H1 (cell line): ENCODE data around the gene DELE1. TPM values are rescaled to one million over a fixed set of nuclear protein-coding genes. Genes with fewer than 3 reads are reported as not detected.

Experiments
- ASH2L ChIP-seq: fragments of 200-600, 300-600 bp; sonication (generic); IDR thresholded peaks from one replicate; pipeline ENCODE4 v1.7.1; 2017; ENCODE audit warnings: low read length
- CBX5 ChIP-seq: fragments of 300-800, 300-1000 bp; sonication (generic); IDR thresholded peaks from 2 replicates; pipeline ENCODE4 v1.7.1; 2016; ENCODE audit warnings: antibody characterized with exemption, low read length, low read depth
- CBX8 ChIP-seq: fragments of 300-800, 300-1000 bp; sonication (generic); IDR thresholded peaks from 2 replicates; pipeline ENCODE4 v1.7.1; 2016; ENCODE audit warnings: low read depth, low read length, borderline replicate concordance
- CEBPB ChIP-seq: IDR thresholded peaks from 2 replicates; pipeline ENCODE4 v1.6.1; 2012; ENCODE audit warnings: low read depth, low read length
- CREB1 ChIP-seq: IDR thresholded peaks from 2 replicates; pipeline ENCODE4 v1.6.1; 2012; ENCODE audit warnings: inconsistent platforms
- CTBP2 ChIP-seq: IDR thresholded peaks from 2 replicates; pipeline ENCODE4 v1.7.0; 2011; ENCODE audit warnings: borderline replicate concordance, mild to moderate bottlenecking, moderate library complexity, mixed read lengths, low read length; ENCODE audit not compliant: insufficient read depth, insufficient read length
- EGR1 ChIP-seq: IDR thresholded peaks from 2 replicates; pipeline ENCODE4 v1.6.1; 2011; ENCODE audit warnings: low read depth, low read length, borderline replicate concordance
- EP300 ChIP-seq, 2 experiments: IDR thresholded peaks; 1 replicate in 1 of 2; 2 replicates in 1 of 2; pipeline ENCODE4 v1.6.1; 2011 to 2012; ENCODE audit warnings: low read depth in 2 of 2, low read length in 2 of 2, mild to moderate bottlenecking in 2 of 2, borderline replicate concordance in 1 of 2, inconsistent platforms in 1 of 2, moderate library complexity in 1 of 2
- FOSL1 ChIP-seq: IDR thresholded peaks from 2 replicates; pipeline ENCODE4 v1.6.1; 2011; ENCODE audit warnings: mild to moderate bottlenecking, low read depth, low read length, moderate library complexity; ENCODE audit not compliant: insufficient read depth
- KDM1A ChIP-seq: fragments of 200-600, 300-600 bp; sonication (generic); IDR thresholded peaks from 2 replicates; pipeline ENCODE4 v1.7.1; 2016; ENCODE audit warnings: mild to moderate bottlenecking, low read length, borderline replicate concordance
- KDM4A ChIP-seq: IDR thresholded peaks from one replicate; pipeline ENCODE4 v1.7.1; 2012; ENCODE audit warnings: low read depth, mild to moderate bottlenecking, moderate library complexity, low read length, inconsistent platforms; ENCODE audit not compliant: severe bottlenecking
- KDM5A ChIP-seq: fragments of 200-600 bp; IDR thresholded peaks from 2 replicates; pipeline ENCODE4 v1.7.1; 2012; ENCODE audit warnings: mild to moderate bottlenecking, low read length, inconsistent platforms, mixed read lengths
- MAFK ChIP-seq: IDR thresholded peaks from 2 replicates; pipeline ENCODE4 v1.6.1; 2012; ENCODE audit warnings: low read depth, mild to moderate bottlenecking, improper control_type of control experiment, low read length
- RAD21 ChIP-seq, 2 experiments: IDR thresholded peaks in 1 of 2; conservative IDR thresholded peaks in 1 of 2; 2 replicates each; pipeline ENCODE4 v1.6.1; 2011; ENCODE audit warnings: low read depth in 2 of 2, low read length in 2 of 2, improper control_type of control experiment in 1 of 2, inconsistent platforms in 1 of 2, mild to moderate bottlenecking in 1 of 2, moderate library complexity in 1 of 2
- SP2 ChIP-seq: IDR thresholded peaks from 2 replicates; pipeline ENCODE4 v1.6.1; 2012; ENCODE audit warnings: mild to moderate bottlenecking, low read length, inconsistent platforms
- SP4 ChIP-seq: IDR thresholded peaks from 2 replicates; pipeline ENCODE4 v1.6.1; 2012; ENCODE audit warnings: low read length, inconsistent platforms
- SRF ChIP-seq: IDR thresholded peaks from 2 replicates; pipeline ENCODE4 v1.6.1; 2011; ENCODE audit warnings: mild to moderate bottlenecking, low read depth, low read length, moderate library complexity
- TAF1 ChIP-seq: IDR thresholded peaks from 2 replicates; pipeline ENCODE4 v1.6.1; 2011; ENCODE audit warnings: mild to moderate bottlenecking, low read depth, low read length
- TEAD4 ChIP-seq: IDR thresholded peaks from 2 replicates; pipeline ENCODE4 v1.6.1; 2012; ENCODE audit warnings: low read depth, low read length, inconsistent platforms, mixed read lengths
- USF2 ChIP-seq: IDR thresholded peaks from 2 replicates; pipeline ENCODE4 v1.6.1; 2011; ENCODE audit warnings: low read length, improper control_type of control experiment
- ZNF274 ChIP-seq: IDR thresholded peaks from 2 replicates; pipeline ENCODE4 v1.7.0; 2012; ENCODE audit warnings: low read length, borderline replicate concordance; ENCODE audit errors: extremely low read depth
- polyA plus RNA-seq, 7 experiments: library from polyadenylated mRNA; depleted of rRNA in 3 of 7; stranded (reverse) in 5 of 7; unstranded in 2 of 7; fragments of >200 nt in 5 of 7; fragments of 200-250 nt in 2 of 7; gene quantifications; 1 replicate in 5 of 7; 2 replicates in 1 of 7; 4 replicates in 1 of 7; pipeline versions ENCODE4 v1.2.1 to v1.2.3, GENCODE V29; 2011 to 2013; ENCODE audit warnings: missing spikeins in 2 of 7, mixed read lengths in 2 of 7
- total RNA-seq: library from RNA; stranded (reverse); fragmentation: NEBNext Ultra II Directional; extraction: Animal tissue kit (Norgen Biotek cat#: 25700); gene quantifications from 2 replicates; pipeline ENCODE4 v1.2.1, GENCODE V29; 2021

The DELE1 gene
- total and polyA plus RNA-seq, 2 of the 8 experiments (the other 6 are each of a cell fraction or from before 2014, with no cell fraction given) = 61.4 to 114 TPM

- TF ChIP-seq TEAD4 (peak; percentile 71), FOSL1 (no peak), RAD21 (IDR thresholded peaks at IDR 0.05 in 1 of 2, conservative IDR thresholded peaks at IDR 0.05 in 1 of 2; ENCODE audit: low read depth in 2 of 2, low read length in 2 of 2) (peak in 1 of 2 experiments; percentile 9; a peak in 1 of 4 replicates), MAFK (no peak), ASH2L (peak; percentile 50), SP2 (no peak), CREB1 (peak; percentile 69), SRF (no peak), EP300 (IDR thresholded peaks at IDR 0.05; ENCODE audit: borderline replicate concordance in 1 of 2, low read depth in 2 of 2, low read length in 2 of 2) (no peak), TAF1 (peak; percentile 76), EGR1 (peak; percentile 67), CBX5 (no peak), CBX8 (no peak), ZNF274 (no peak), KDM4A (peak; percentile 58), KDM5A (no peak), KDM1A (no peak), SP4 (peak; percentile 63; the same call in 1 of the 2 replicates), CTBP2 (no peak), USF2 (no peak), CEBPB (no peak)
Measured at GRCh38 chr5:141923448-141924313, at the start of gene DELE1 (continued).
